ENCODE measurements around the gene ROBO1. TPM values are rescaled to one million over a fixed set of nuclear protein-coding genes. Genes with fewer than 3 reads are reported as not detected.
A peak's percentile ranks its signal among the peaks of the same experiment; 100 is the strongest.
"Not testable (repeated sequence)": the region's sequence is repeated elsewhere in the genome, so short reads cannot be mapped to it uniquely, and the experiment has no call there.

The ROBO1 gene
- total RNA-seq, 1 experiment from 2014 or later, result 34.5 TPM

DNA sequence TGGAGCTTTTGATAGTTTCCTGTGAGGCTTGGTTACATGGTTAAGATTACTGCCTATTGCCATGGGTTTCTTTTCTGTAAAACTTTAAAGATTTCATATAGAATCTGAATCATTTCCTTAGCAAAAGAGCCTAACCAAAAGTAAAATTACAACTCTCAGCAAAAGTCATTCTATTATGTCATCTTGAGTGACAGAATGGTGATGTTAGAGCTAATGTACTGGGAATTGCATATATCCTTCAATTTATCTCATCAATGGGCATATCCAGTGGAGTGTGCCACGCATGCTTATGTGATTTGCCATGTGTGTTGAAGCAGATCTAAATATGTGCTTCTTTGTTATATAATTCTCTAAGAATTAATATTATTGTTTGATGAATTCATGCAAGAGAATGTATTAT lies 212.1 kb downstream of the ROBO1 start:
- no peaks in the 10 kb centered on the region for H3K36me3 ChIP-seq (replicated peaks; ENCODE audit: control insufficient read depth, insufficient read depth, low read length)
- no peaks in the 10 kb centered on the region for H3K27me3 ChIP-seq (ENCODE audit: control insufficient read depth, insufficient read depth, low read length)
- H3K4me3 ChIP-seq (ENCODE audit: insufficient read depth, low read depth, low read length), result no peak overlapping the region
- DNase-seq, result no peak

DNA sequence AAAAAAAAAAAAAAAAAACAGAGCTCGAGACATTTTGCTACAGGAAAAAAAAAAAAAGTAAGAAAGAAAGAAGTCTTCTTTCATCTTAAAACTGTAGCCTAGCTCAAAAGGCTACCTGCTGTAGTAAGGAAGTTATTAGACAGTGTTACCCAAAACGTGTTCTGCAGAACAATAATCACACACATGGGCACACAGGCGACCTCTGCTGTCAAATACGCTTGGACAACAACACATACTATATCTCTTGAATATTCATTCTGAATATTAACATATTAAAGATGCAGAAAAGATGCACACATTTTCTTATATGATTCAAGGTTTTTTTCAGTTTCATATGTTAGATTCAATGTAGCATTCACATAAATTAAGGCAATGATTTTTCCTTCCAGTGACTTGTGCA lies 215.8 kb downstream of the ROBO1 start:
- no peaks in the 10 kb centered on the region for H3K27me3 ChIP-seq (ENCODE audit: control insufficient read depth, insufficient read depth, low read length)
- DNase-seq, result no peak
- no peaks in the 10 kb centered on the region for H3K36me3 ChIP-seq (replicated peaks; ENCODE audit: control insufficient read depth, insufficient read depth, low read length)
- no peak overlapping the region for H3K4me3 ChIP-seq (ENCODE audit: insufficient read depth, low read depth, low read length)

DNA sequence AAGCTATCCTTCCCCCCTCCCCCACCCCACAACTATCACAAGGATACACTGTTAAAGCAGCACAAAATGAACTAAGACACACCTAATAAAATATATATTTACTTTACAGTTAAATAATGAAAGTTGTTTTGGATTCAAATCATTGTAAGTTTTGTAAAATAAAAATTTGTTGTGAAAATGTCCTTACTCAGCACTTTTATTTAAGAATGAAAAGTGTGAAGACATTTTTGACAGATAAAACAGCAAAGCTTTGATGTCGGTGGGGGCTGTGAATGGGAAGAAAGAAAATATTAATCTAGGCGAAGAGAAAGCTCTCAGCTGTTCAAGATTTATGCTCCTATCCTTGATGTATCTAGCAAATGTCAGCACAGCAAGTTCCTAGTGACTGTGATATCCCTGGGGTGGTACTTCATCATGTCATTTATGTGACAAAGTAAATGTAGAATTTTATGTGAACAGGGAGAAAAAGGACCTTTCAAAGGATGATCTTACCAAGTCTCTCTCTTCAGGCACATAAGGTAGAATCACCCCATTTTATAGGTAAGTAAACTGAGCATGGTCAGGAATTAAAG lies 216.4 kb downstream of the ROBO1 start:
- no peak overlapping the region for H3K4me3 ChIP-seq (ENCODE audit: insufficient read depth, low read depth, low read length)
- no peak for DNase-seq
- no peaks in the 10 kb centered on the region for H3K36me3 ChIP-seq (replicated peaks; ENCODE audit: control insufficient read depth, insufficient read depth, low read length)
- H3K27me3 ChIP-seq (ENCODE audit: control insufficient read depth, insufficient read depth, low read length), result no peaks in the 10 kb centered on the region

DNA sequence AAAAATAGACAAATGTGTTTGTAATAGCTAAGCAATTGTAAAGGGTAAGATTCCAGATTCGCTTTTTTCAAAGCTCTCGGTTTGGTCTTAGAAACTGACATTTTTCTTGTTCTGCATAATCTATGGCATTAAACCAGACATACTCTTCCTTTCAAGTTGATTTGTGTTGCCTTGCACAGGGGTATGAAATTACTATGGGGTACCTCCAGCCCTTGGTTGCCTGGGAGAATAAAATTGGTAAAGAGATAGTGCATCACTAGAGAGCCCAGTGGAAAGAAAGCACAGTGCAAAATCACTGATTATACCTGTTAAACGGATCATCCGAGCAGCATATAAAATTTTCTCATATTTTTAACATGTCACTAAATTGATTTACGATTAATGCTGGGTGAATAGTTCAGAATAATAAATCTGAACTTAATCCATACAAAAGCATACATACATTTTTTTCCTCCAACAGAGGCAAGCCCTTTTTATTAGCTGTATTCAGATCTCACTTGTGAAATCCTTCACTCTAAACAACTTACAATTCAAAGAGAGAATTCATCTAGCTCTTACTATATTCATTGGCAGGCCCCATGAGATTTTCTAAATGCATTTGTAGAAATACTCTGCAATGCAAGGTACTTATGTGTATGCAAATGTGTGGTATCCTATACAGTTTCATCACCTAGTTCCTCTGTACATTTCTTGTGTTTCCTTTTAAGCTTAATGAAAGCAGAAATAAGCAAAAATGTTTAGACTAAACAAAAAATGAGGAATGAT lies 224.4 kb downstream of the ROBO1 start:
- Histone ChIP-seq H3K27me3 (ENCODE audit: control insufficient read depth, insufficient read depth, low read length) (no peaks in the 10 kb centered on the region), H3K36me3 (replicated peaks; ENCODE audit: control insufficient read depth, insufficient read depth, low read length) (no peaks in the 10 kb centered on the region), H3K4me3 (ENCODE audit: insufficient read depth, low read depth, low read length) (no peak overlapping the region)
- DNase-seq, result no peak

DNA sequence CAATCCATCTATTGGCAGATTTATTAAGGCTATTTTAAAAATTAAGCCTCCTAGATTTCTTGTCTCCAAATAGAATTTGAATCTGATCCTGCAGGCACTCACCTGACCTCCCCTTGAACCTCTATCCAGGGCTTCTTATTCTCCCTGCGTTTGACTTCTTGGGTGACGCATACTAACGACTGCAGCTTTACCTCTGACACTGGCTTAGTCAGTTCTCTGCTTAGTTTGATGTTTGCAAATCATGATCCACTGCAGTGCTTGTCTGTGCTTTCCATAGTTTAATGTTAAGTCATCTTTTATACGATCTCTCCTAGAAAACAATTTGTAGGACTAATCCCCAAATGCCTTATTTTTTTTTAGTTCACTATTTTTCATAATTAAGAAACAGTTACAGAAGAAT lies 233.1 kb downstream of the ROBO1 start:
- DNase-seq, result no peak
- no peaks in the 10 kb centered on the region for H3K27me3 ChIP-seq (ENCODE audit: control insufficient read depth, insufficient read depth, low read length)
- H3K36me3 ChIP-seq (replicated peaks; ENCODE audit: control insufficient read depth, insufficient read depth, low read length), result no peaks in the 10 kb centered on the region
- no peak overlapping the region for H3K4me3 ChIP-seq (ENCODE audit: insufficient read depth, low read depth, low read length)

DNA sequence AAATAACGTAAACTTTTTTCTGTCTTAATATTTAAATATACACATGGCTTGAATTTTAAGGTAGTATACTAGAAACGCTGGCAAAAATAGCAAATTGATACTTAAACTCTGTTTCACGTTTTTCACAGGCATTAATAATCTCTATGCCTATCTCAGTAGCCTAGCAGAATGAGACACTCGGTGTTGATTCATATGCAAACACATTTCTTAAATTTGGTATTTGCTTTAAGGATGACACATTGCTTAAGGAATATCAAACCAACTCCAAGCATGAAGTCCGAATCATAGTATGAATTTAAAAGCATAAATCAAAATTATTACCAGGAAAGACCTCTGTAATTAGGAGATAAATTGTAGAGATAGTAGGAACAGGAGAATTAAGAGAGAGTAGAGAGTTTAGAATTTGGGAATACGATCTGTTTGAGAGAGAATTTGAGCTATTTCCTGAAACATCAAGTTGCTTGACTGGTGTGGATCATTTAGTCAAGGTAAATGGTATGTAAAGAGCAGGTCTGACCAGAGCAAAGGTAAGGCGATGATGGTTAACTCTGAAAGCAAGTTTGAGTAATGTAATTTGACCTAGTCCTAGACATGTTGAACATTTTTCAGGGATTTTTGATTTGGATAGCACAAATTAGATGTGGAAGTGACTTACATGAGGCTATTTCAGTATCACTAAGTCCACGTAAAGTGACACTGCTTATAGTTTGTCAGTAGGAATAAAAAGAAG lies 236.1 kb downstream of the ROBO1 start:
- no peaks in the 10 kb centered on the region for H3K27me3 ChIP-seq (ENCODE audit: control insufficient read depth, insufficient read depth, low read length)
- DNase-seq, result no peak
- H3K4me3 ChIP-seq (ENCODE audit: insufficient read depth, low read depth, low read length), result no peak overlapping the region
- H3K36me3 ChIP-seq (replicated peaks; ENCODE audit: control insufficient read depth, insufficient read depth, low read length), result no peaks in the 10 kb centered on the region

DNA sequence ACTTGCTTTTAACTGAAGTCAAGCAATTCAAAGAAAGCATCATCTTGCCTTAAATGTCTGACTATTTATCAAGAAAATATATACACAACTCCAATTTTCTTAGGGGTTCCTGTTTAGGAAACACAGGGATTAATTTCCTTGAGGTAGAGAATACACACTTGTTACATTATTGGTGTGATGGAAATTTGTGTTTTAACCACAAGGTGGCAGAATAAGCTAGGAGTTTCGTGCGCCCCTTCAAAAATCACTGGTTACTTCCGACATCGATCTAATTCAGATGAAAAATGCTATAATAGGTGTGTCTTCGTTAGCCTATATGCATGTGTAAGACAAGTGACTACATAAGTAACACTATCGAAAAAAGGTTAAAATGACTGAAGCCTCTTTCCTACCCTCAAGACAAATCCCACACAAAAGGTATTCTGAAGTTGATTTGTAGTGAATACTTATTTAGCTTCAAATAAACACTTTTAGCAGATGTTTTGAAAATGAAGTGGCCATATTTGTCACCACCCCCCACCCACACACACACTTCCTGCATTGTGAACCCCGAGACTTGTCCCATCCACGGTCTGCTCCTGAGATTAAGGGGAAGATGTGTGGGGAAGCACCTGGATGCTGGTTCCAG lies 246.5 kb downstream of the ROBO1 start:
- Histone ChIP-seq H3K4me3 (ENCODE audit: insufficient read depth, low read depth, low read length) (no peak overlapping the region), H3K27me3 (ENCODE audit: control insufficient read depth, insufficient read depth, low read length) (no peaks in the 10 kb centered on the region), H3K36me3 (replicated peaks; ENCODE audit: control insufficient read depth, insufficient read depth, low read length) (no peaks in the 10 kb centered on the region)
- DNase-seq, result no peak

DNA sequence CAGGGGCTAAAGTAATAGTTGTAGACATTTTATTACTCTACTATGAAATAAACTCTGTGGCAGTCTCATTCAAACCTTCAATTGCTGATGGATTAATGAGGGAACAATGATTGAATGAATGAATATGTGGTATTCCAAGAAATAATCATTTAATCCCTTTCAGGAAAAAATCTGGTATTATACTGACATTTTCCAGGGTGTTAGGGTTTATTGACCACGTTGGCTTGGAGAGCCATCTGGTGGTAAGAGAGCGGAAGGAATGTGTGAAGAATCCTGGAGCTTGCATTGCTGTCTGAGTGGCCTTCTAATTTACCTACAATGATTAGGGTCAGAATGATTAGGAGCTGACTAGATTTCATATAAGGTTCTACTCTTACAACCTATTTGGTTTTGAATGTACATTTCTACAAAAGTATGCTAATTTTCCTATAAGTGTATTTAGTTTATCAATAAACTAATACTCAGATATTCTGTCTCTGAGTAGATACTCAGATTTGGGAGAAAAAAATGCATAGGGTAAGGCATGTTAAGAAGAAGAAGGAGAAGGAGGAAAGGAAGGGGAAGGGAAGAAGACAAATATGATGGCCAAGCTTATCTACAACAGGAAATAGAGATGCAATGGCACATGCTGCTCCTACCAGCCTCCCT lies 249.9 kb downstream of the ROBO1 start:
- Histone ChIP-seq H3K36me3 (replicated peaks; ENCODE audit: control insufficient read depth, insufficient read depth, low read length) (no peaks in the 10 kb centered on the region), H3K4me3 (ENCODE audit: insufficient read depth, low read depth, low read length) (no peak overlapping the region), H3K27me3 (ENCODE audit: control insufficient read depth, insufficient read depth, low read length) (no peaks in the 10 kb centered on the region)
- DNase-seq, result no peak

DNA sequence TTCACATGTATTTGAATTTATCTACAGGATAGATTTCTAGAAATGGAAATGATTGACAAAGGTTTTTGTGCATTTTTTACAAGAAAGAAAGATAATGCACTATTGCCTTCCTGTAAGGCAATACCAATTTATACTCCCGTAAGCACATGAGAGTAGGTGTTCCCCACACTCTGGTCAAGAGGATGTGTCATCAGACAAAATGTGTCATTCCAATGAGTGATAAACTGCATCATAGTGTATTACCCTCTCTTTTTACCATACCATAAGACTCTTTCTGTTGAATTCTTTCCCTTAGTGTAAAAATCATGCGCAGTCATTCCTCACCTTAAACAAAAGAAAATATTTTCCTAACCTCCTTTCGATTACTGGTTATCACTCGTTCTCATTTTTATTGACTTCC lies 251.0 kb downstream of the ROBO1 start:
- no peaks in the 10 kb centered on the region for H3K36me3 ChIP-seq (replicated peaks; ENCODE audit: control insufficient read depth, insufficient read depth, low read length)
- H3K27me3 ChIP-seq (ENCODE audit: control insufficient read depth, insufficient read depth, low read length), result no peaks in the 10 kb centered on the region
- no peak for DNase-seq
- H3K4me3 ChIP-seq (ENCODE audit: insufficient read depth, low read depth, low read length), result no peak overlapping the region

DNA sequence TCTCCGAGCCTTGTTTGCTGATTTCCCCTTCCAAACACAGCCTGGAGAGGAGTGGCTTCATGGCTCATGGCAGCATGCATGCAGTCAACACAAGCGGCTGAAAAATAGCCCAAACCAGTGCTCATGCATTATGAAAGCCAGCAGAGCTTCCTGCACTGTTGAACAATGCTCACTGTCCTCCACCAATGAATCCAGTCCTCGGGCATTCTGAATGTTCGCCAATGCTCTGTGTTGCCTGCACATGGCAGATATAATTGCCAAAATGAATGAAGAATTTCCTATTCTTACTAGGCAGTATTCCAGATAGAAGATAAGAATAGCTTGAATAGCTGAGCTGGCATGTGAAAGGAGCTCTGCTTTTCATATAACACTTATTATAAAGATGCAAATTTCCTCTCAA lies 252.7 kb downstream of the ROBO1 start:
- no peak overlapping the region for H3K4me3 ChIP-seq (ENCODE audit: insufficient read depth, low read depth, low read length)
- H3K27me3 ChIP-seq (ENCODE audit: control insufficient read depth, insufficient read depth, low read length), result no peaks in the 10 kb centered on the region
- no peak for DNase-seq
- no peaks in the 10 kb centered on the region for H3K36me3 ChIP-seq (replicated peaks; ENCODE audit: control insufficient read depth, insufficient read depth, low read length)

DNA sequence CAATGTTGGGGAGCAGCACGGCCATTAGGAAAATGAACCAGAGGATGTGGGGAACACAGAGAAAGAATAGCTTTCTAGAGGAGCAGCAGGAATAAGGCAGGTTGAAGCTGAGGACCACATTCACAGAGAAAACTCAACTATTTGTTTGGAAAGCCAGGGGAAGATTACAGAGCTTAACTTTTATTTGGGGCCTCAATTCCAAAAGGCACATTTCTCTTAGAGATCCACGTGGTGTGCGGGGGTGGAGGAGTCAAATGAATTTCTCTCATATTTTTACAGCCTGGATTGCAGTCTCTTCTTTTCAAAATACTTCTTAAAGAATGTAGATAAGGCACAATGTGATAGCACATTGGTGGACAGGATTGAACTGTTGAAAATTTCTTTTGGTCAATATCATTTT lies 253.7 kb downstream of the ROBO1 start:
- H3K36me3 ChIP-seq (replicated peaks; ENCODE audit: control insufficient read depth, insufficient read depth, low read length), result no peaks in the 10 kb centered on the region
- no peak overlapping the region for H3K4me3 ChIP-seq (ENCODE audit: insufficient read depth, low read depth, low read length)
- H3K27me3 ChIP-seq (ENCODE audit: control insufficient read depth, insufficient read depth, low read length), result no peaks in the 10 kb centered on the region
- no peak for DNase-seq

DNA sequence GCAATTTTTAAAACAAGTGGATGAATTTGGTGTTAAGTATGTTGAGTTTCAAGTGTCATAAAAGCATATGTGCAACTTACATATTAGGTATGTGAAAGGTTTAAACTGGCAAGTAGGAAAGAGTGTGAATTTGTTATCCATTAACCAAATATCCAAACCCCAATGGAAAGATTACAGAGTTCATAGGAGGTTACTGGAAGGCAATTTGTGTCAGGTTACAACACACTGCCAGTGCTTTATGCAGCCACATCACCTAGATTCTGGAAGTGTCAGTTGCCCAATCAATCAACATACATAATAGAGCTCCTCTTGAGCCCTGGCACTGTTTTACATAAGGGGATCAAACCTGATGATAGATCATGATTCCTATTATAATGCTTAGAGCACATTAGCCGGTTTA lies 261.0 kb downstream of the ROBO1 start:
- Histone ChIP-seq H3K27me3 (ENCODE audit: control insufficient read depth, insufficient read depth, low read length) (no peaks in the 10 kb centered on the region), H3K36me3 (replicated peaks; ENCODE audit: control insufficient read depth, insufficient read depth, low read length) (no peaks in the 10 kb centered on the region)

DNA sequence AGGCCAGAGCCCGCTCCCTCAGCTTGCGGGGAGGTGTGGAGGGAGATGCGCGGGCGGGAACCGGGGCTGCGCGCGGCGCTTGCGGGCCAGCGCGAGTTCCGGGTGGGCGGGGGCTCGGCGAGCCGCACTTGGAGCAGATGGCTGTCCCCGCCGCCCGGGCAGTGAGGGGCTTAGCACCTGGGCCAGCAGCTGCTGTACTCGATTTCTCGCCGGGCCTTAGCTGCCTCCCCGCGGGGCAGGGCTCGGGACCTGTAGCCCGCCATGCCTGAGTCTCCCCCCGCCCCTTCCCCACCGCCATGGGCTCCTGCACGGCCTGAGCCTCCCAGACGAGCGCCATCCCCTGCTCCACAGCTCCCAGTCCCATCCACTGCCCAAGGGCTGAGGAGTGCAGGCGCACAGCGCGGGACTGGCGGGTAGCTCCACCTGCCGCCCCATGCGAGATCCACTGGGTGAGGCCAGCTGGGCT lies 265.5 kb downstream of the ROBO1 start:
- H3K27me3 ChIP-seq (ENCODE audit: control insufficient read depth, insufficient read depth, low read length); H3K4me3 ChIP-seq (ENCODE audit: insufficient read depth, low read depth, low read length); DNase-seq; H3K36me3 ChIP-seq (replicated peaks; ENCODE audit: control insufficient read depth, insufficient read depth, low read length): not testable (repeated sequence)

More for the DNA sequence above, 261.0 kb downstream of the ROBO1 start:
- no peak for DNase-seq
- H3K4me3 ChIP-seq (ENCODE audit: insufficient read depth, low read depth, low read length), result no peak overlapping the region

DNA sequence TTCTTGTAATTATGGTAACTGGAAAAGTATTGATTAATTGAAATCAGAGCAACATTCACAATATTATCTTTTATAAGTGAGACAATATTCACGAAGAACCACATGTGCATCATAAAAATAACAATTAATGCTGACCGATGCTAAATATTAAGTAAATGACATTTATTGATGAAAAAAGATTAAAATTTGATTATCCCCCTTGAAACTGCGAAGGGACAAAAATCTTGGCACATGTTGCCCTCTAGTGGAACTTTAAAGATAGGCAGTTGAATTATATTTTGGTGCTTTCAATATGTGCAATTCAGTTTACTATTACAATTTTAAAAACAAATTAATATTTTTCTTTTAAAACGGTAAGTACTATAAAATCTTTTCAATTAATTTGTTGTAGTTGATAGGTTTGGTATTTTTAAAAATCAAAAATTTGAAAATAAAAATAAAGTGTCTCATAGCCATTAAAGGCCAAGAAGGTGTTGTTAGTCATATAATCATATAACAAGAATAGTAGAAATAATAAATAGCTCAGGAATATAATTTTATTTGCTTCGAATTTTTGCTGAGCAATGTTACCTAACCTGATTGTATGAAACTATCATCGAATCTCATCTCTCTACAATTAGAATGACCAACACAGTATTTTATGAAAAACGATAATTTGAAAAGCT lies 270.2 kb downstream of the ROBO1 start:
- H3K36me3 ChIP-seq (replicated peaks; ENCODE audit: control insufficient read depth, insufficient read depth, low read length), result no peaks in the 10 kb centered on the region
- DNase-seq, result peak; percentile 51
- no peak overlapping the region for H3K4me3 ChIP-seq (ENCODE audit: insufficient read depth, low read depth, low read length)

More for the DNA sequence above, 270.2 kb downstream of the ROBO1 start:
- H3K27me3 ChIP-seq (ENCODE audit: control insufficient read depth, insufficient read depth, low read length), result no peaks in the 10 kb centered on the region; the same call in 1 of the 2 replicates

Data from H7 (cell line).